Caco-2 (cell line): ENCODE results near the gene C8A. TPM values are rescaled to one million over a fixed set of nuclear protein-coding genes. Genes with fewer than 3 reads are reported as not detected.
A peak's percentile ranks its signal among the peaks of the same experiment; 100 is the strongest.

Source experiments
- Bru-seq: library from RNA; stranded (reverse); fragments of 400-500 nt; gene quantifications from one replicate; lab custom pipeline; 2021; lab: Mats Ljungman, UMichigan
- BruChase-seq, 2 experiments: library from RNA; stranded (reverse); fragments of 400-500 nt; gene quantifications; one replicate each; lab custom pipeline; 2021; lab: Mats Ljungman, UMichigan
- BruUV-seq: library from RNA; stranded (reverse); fragments of 400-500 nt; replicated peaks from 2 replicates; lab custom pipeline; 2021; lab: Mats Ljungman, UMichigan
- CTCF ChIA-PET: fragments of 300-600 bp; sonication (Branson Sonifier 250); formaldehyde crosslinking; loops from one replicate; lab custom pipeline; 2022; ENCODE audit warnings: antibody characterized with exemption; lab: Charles Lee
- POLR2A ChIA-PET: fragments of 300-600 bp; sonication (Branson Sonifier 250); formaldehyde crosslinking; loops from one replicate; lab custom pipeline; 2022; ENCODE audit warnings: antibody characterized with exemption; lab: Charles Lee
- DNase-seq, 2 experiments: peaks; one replicate each; pipeline versions ENCODE4 v3.0.0 to v3.0.0-alpha.2; 2020 to 2022
- H3K27me3 ChIP-seq: replicated peaks from 2 replicates; pipeline ENCODE4 v1.6.0; 2011; ENCODE audit warnings: low read length; ENCODE audit not compliant: control insufficient read depth, insufficient read depth
- H3K36me3 ChIP-seq: 2 replicates; pipeline ENCODE4 v1.5.1; 2011; ENCODE audit warnings: low read length; ENCODE audit not compliant: control insufficient read depth, insufficient read depth
- H3K4me1 ChIP-seq: fragments of 250-450 bp; sonication (Bioruptor Pico); 2 replicates; pipeline ENCODE4 v1.5.1; 2020; ENCODE audit warnings: mild to moderate bottlenecking
- H3K4me3 ChIP-seq: 2 replicates; pipeline ENCODE4 v1.5.1; 2011; ENCODE audit warnings: low read depth, mild to moderate bottlenecking, control low read depth, low read length
- H3K9me3 ChIP-seq: fragments of 250-450 bp; sonication (Bioruptor Pico); 2 replicates; pipeline ENCODE4 v1.5.1; 2020; ENCODE audit warnings: mild to moderate bottlenecking, moderate library complexity
- H3K27ac Mint-ChIP-seq: one replicate; pipeline ENCODE4 v1.8.0; 2022; ENCODE audit warnings: mixed read lengths; ENCODE audit not compliant: unreplicated experiment
- H3K27me3 Mint-ChIP-seq: one replicate; pipeline ENCODE4 v1.8.0; 2022; ENCODE audit warnings: mixed read lengths; ENCODE audit not compliant: insufficient read depth, unreplicated experiment
- H3K36me3 Mint-ChIP-seq: one replicate; pipeline ENCODE4 v1.8.0; 2022; ENCODE audit warnings: mild to moderate bottlenecking, mixed read lengths; ENCODE audit not compliant: insufficient read depth, unreplicated experiment
- H3K4me1 Mint-ChIP-seq: one replicate; pipeline ENCODE4 v1.8.0; 2022; ENCODE audit warnings: low read depth, mixed read lengths; ENCODE audit not compliant: unreplicated experiment
- H3K4me3 Mint-ChIP-seq: one replicate; pipeline ENCODE4 v1.8.0; 2022; ENCODE audit warnings: mild to moderate bottlenecking, moderate library complexity, mixed read lengths; ENCODE audit not compliant: unreplicated experiment
- H3K9me3 Mint-ChIP-seq: one replicate; pipeline ENCODE4 v1.8.0; 2022; ENCODE audit warnings: mixed read lengths; ENCODE audit not compliant: unreplicated experiment
- intact Hi-C: fragments of 100-400 bp; cut with micrococcal nuclease; formaldehyde crosslinking; loops from one replicate; pipeline ENCODE4 v1.10.0; 2022; ENCODE audit not compliant: unreplicated experiment
- long read RNA-seq: library from polyadenylated mRNA; stranded (forward); transcript quantifications from one replicate; pipeline ENCODE4 v2.0.0, GENCODE V29; 2022
- total RNA-seq: library from RNA; stranded (reverse); gene quantifications from 2 replicates; pipeline ENCODE4 v1.2.3, GENCODE V29; 2022
- TF ChIP-seq, protein P1 (sequence below), 2 experiments: fragments of 200-600 bp in 1 of 2; IDR thresholded peaks; 1 replicate in 1 of 2; 2 replicates in 1 of 2; pipeline versions ENCODE4 v1.5.1 to v1.8.0; 2011 to 2022; ENCODE audit warnings: antibody characterized with exemption in 1 of 2, control low read depth in 1 of 2, inconsistent platforms in 1 of 2, low read depth in 1 of 2, low read length in 1 of 2, mild to moderate bottlenecking in 1 of 2, moderate library complexity in 1 of 2; ENCODE audit not compliant: insufficient read depth in 1 of 2, severe bottlenecking in 1 of 2, unreplicated experiment in 1 of 2

C8A gene
- total RNA-seq (not detected in 2 replicates), Bru-seq, nascent RNA (percentile 8 among the genes with signal in this experiment), BruChase-seq, experiment 1, labeled RNA remaining after a 2-hour chase (percentile 8 among the genes with signal in this experiment), BruChase-seq, experiment 2, labeled RNA remaining after a 6-hour chase (percentile 7 among the genes with signal in this experiment)
- long read RNA-seq, result 0 reads

DNA sequence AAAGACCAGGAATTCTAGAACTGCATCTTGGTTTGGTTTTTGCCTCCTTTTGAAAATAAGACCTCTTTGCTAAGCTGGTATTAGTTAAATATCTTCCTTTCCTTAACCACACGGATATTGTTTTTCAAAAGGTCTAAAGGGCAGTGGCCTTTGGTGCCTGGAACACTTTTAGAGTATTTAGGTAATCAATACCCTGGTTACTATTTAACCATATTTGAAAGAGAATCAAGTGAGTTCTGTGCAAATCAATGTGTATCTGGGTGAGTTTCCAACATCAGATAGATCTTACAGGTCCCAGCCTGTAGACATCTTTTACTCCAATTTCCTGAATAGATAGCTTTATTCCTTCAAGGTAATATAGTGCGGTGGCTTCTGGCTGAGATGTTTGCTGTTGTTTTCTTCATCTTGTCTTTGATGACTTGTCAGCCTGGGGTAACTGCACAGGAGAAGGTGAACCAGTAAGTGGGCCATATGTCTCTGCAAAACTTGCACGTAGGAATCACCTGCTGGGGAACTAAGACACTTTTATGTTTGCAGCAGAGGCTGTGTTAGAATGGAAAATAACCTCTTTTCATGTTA, at the start of gene C8A:
Gene C8A, plus strand, starts transcription at position 277 of the 579 bp plus-strand sequence. Its CDS starts 105 bp downstream, at position 382.
- Histone ChIP-seq H3K4me1 (no peaks in the 10 kb centered on the region; the same call in 1 of the 2 replicates), H3K36me3 (no peaks in the 10 kb centered on the region), H3K4me3 (no peak within 1 kb of the TSS; the same call in 1 of the 2 replicates), H3K27me3 (no peaks in the 10 kb centered on the region), H3K9me3 (no peaks in the 10 kb centered on the region)
- no peaks in the 10 kb centered on the region for H3K27me3 Mint-ChIP-seq
- no peak within 1 kb of the TSS for H3K4me3 Mint-ChIP-seq
- no peak for DNase-seq
- ChIA-PET POLR2A (no interaction called here), CTCF (no interaction called here)
- H3K27ac Mint-ChIP-seq, result no peak within 1 kb of the TSS
- no TSS peak for BruUV-seq
- H3K4me1 Mint-ChIP-seq, result peaks cover 10% of the 10 kb centered on the region
- no peaks in the 10 kb centered on the region for H3K9me3 Mint-ChIP-seq
- no peaks in the 10 kb centered on the region for H3K36me3 Mint-ChIP-seq
- intact Hi-C loops, result no loop called here
- TF ChIP-seq, protein P1, sequence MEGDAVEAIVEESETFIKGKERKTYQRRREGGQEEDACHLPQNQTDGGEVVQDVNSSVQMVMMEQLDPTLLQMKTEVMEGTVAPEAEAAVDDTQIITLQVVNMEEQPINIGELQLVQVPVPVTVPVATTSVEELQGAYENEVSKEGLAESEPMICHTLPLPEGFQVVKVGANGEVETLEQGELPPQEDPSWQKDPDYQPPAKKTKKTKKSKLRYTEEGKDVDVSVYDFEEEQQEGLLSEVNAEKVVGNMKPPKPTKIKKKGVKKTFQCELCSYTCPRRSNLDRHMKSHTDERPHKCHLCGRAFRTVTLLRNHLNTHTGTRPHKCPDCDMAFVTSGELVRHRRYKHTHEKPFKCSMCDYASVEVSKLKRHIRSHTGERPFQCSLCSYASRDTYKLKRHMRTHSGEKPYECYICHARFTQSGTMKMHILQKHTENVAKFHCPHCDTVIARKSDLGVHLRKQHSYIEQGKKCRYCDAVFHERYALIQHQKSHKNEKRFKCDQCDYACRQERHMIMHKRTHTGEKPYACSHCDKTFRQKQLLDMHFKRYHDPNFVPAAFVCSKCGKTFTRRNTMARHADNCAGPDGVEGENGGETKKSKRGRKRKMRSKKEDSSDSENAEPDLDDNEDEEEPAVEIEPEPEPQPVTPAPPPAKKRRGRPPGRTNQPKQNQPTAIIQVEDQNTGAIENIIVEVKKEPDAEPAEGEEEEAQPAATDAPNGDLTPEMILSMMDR (IDR thresholded peaks at IDR 0.05; ENCODE audit: insufficient read depth in 1 of 2, low read depth in 1 of 2, low read length in 1 of 2, severe bottlenecking in 1 of 2, unreplicated experiment in 1 of 2), result no peak

DNA sequence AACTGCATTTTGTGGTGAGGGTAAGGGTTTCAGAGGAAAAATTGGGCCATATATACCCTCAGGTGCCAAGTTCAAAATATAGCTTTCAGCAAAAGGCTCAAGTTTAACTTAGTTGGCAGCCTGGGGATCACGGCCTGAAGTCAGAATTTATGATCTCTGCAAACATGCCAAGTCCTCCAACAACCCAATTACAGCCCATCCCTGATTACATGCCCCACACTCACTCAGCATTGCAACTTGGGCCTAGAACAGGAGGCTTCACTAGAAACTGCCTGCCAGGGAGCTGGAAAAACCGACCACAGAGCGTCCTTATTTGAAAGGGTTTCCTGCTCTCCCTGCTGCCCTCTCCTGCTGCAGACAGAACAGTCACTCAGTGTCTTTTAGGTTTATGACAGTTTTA, 47.8 kb upstream of the C8A start:
- peaks cover 22% of the 10 kb centered on the region for H3K4me1 Mint-ChIP-seq
- H3K27me3 Mint-ChIP-seq, result no peaks in the 10 kb centered on the region
- CTCF ChIA-PET, result interaction anchor here (0.7 to 1.5 kb wide), 3 partner anchors 15 to 1486 kb away, joined by 3 read pairs; no protein-coding TSS in a partner anchor
- no peak overlapping the region for H3K4me3 Mint-ChIP-seq
- H3K36me3 ChIP-seq, result no peaks in the 10 kb centered on the region
- TF ChIP-seq, protein P1 (IDR thresholded peaks at IDR 0.05; ENCODE audit: insufficient read depth in 1 of 2, low read depth in 1 of 2, low read length in 1 of 2, severe bottlenecking in 1 of 2, unreplicated experiment in 1 of 2), result no peak
- peaks cover 16% of the 10 kb centered on the region for H3K9me3 Mint-ChIP-seq
- H3K27ac Mint-ChIP-seq, result no peak overlapping the region
- no peaks in the 10 kb centered on the region for H3K27me3 ChIP-seq
- intact Hi-C loops, result no loop called here
- DNase-seq, result no peak
- H3K4me1 ChIP-seq, result peaks cover 20% of the 10 kb centered on the region
- POLR2A ChIA-PET, result no interaction called here
- no TSS peak for BruUV-seq
- no peak overlapping the region for H3K4me3 ChIP-seq
- H3K36me3 Mint-ChIP-seq, result no peaks in the 10 kb centered on the region
- no peaks in the 10 kb centered on the region for H3K9me3 ChIP-seq

DNA sequence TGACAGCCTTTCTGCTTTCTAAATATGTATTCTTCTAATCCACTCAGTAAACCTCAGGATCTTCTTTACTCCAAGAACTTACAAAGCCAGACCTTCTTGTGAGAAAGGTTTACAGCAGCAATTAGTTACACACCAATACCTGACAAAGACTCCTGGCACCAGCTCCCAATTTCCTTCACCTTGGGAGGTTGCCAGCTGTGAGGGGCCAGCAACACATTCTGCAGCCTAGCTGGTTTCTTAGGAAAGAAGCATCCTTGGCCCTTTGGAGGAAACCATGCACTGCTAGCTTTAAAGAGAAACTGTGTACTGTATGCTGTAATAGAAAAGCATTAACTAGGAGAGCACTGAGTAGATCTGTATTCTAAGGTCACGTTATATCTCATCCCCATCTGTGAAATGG, 46.2 kb upstream of the C8A start:
- Histone ChIP-seq H3K9me3 (no peaks in the 10 kb centered on the region), H3K4me1 (peaks cover 34% of the 10 kb centered on the region), H3K4me3 (no peak overlapping the region), H3K36me3 (no peaks in the 10 kb centered on the region), H3K27me3 (no peaks in the 10 kb centered on the region)
- no peaks in the 10 kb centered on the region for H3K36me3 Mint-ChIP-seq
- no peak overlapping the region for H3K27ac Mint-ChIP-seq
- H3K9me3 Mint-ChIP-seq, result peaks cover 16% of the 10 kb centered on the region
- CTCF ChIA-PET, result interaction anchor here (0.6 kb wide), 1 partner anchor 44 kb away, joined by 3 read pairs; no protein-coding TSS in a partner anchor
- H3K27me3 Mint-ChIP-seq, result no peaks in the 10 kb centered on the region
- peaks cover 27% of the 10 kb centered on the region for H3K4me1 Mint-ChIP-seq
- TF ChIP-seq, protein P1 (IDR thresholded peaks at IDR 0.05; ENCODE audit: insufficient read depth in 1 of 2, low read depth in 1 of 2, low read length in 1 of 2, severe bottlenecking in 1 of 2, unreplicated experiment in 1 of 2), result no peak
- intact Hi-C loops, result no loop called here
- no peak for DNase-seq
- POLR2A ChIA-PET, result no interaction called here
- no TSS peak for BruUV-seq
- no peak overlapping the region for H3K4me3 Mint-ChIP-seq
